C4-2B (cell line): ENCODE results near the gene CC2D2A.

ENCODE experiments used
- ZFX ChIP-seq: fragments of 450-650 bp; IDR thresholded peaks from 2 replicates; pipeline ENCODE4 v1.6.1; 2017
- TF ChIP-seq, protein P1 (sequence below): fragments of 450-650 bp; conservative IDR thresholded peaks from 2 replicates; pipeline ENCODE4 v1.5.1; 2017; ENCODE audit warnings: mild to moderate bottlenecking

DNA sequence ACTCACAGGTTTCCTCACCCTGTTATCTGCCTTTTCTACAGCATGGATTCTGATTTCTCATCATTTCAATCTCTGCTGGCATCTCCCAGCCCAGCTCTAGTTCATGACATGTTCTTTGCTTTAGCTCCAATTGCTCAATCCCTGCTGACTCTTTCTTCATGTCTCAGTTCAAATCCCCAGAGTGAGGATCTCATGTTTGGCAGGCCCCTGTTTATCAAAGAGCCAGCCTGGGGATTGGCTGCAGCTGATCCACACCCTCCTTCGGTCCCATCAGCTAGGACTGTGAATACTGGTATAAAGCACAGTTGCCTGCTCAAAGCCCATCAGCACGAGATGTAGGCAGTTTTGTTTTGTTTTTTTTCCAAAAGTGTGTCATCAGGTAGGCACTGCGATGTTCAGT lies 14.4 kb upstream of the CC2D2A start:
- TF ChIP-seq, protein P1, sequence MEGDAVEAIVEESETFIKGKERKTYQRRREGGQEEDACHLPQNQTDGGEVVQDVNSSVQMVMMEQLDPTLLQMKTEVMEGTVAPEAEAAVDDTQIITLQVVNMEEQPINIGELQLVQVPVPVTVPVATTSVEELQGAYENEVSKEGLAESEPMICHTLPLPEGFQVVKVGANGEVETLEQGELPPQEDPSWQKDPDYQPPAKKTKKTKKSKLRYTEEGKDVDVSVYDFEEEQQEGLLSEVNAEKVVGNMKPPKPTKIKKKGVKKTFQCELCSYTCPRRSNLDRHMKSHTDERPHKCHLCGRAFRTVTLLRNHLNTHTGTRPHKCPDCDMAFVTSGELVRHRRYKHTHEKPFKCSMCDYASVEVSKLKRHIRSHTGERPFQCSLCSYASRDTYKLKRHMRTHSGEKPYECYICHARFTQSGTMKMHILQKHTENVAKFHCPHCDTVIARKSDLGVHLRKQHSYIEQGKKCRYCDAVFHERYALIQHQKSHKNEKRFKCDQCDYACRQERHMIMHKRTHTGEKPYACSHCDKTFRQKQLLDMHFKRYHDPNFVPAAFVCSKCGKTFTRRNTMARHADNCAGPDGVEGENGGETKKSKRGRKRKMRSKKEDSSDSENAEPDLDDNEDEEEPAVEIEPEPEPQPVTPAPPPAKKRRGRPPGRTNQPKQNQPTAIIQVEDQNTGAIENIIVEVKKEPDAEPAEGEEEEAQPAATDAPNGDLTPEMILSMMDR, result no peak
- no peak for TF ChIP-seq ZFX
